NK-92 treated with Interleukin-12 subunit alpha and Interleukin-12 subunit beta, amount 100 ng/mL, for 24 hours (cell line): ENCODE results near the gene DCLK2.

Experiments
- DNase-seq: peaks from one replicate; lab custom pipeline; 2025; lab: John Stamatoyannopoulos, UW

Gene DCLK2

DNA sequence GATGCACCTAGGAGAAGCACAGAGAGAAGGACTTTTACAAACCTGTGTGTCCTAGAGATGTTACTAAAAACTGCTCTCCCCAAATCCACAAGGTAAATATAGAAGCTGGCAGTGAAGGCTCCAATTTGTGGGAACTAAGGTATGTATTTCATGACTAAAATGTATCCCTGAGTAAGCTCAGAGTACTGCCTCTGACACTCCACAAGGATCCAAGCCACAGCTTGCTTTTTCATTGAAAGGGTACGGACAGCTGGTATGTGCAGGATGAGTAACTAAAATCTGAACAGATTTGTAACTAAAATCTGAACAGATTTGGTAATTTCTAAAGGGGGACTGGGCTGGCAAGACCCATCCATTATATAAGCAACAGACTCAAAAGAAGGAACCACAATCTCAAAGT lies 187.6 kb downstream of the DCLK2 start:
- no peak for DNase-seq

DNA sequence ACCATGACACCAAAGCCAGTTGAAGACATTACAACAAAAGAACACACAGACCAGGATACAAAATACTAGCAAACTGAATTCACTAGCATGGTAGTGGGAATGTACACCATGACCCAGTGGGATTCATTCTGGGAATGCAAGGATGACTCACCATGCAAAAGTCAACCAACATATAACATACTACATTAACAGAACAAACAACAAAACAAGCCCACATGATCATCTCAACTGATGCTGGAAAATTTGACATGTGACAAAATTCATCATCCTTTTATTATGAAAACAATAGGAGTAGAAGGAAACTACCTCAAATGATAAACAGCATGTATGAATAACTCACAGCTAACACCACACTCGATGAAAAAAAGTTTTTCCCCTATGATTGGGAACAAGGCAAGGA lies 190.2 kb downstream of the DCLK2 start:
- no peak for DNase-seq

GRCh38 chr4:150278206-150278605 lies 200.0 kb downstream of the DCLK2 start:
- no peak for DNase-seq

DNA sequence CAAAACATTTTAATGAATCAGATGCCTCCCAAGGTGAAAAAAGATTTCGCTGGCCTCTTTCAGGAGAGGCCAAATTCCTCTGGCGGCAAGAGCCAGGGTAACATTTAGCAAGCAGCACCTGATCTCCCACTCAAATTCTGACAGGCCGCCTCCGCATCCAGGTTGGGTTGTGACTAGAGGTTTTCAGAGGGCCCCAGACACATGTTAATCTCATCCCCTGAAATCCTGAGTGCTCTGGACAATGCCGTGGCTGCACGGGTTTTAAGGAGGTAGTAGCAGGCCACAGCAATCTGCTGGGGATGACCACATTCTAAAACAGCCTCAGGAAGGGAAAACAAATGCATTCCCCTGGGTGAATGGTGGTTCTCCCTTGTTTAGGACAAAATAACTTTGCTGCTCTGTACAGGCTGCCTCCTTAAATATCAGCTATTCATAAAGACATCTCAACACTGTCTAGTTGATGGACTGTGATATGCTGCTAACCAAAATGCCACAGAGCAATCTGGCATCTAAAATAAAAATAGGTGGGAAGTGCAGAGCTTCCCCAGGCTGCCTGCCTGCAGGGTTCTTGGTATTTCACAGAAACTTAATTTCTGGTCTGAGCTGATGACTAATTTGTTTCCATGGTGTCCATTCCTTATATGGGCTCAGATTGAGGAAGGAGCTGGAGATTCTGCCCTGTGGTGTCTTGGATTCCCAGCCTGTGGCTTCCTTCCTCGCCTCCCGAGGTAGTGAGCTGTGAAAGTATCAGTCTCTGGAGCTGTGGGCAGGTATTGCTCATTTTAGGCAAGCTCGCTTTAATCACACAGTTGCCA lies 202.0 kb downstream of the DCLK2 start:
- DNase-seq = no peak

DNA sequence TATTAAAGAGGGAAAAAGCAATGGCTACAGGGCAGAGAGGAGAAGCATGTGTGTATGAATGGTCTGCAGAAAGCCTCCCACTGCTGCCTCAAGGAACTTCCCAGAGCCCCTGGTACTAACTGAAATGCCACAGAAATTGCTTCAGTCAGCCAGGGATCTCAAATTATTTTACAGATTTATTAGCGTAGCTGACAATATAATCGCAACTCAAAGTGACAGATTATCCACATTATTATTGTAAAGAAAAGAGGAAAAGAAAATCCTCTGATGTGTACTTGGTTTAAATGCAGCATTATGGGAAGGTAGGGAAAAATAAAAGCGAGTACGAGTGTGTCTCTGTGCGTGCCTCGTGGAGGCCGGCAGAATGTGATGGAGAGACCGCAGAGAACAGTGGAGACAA lies 202.7 kb downstream of the DCLK2 start:
- no peak for DNase-seq

DNA sequence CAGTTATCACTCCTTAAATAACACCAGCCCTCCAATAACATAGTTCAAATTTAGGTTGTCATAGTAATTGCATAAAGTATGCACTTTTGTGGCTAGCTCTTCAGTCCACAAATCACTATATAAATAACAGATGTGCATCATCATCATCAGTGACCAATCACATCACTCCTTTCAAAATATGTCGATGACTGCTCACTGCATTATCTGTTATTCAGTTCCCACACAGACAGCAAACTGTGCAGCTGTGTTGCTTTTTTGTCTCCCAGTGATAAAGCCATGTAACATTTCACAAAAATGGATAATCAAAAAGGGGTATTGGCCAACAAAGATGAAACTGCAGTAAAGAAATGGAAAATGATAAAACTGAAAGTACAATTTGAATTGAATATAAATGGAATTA lies 205.4 kb downstream of the DCLK2 start:
- no peak for DNase-seq

GRCh38 chr4:150286656-150287055 lies 208.4 kb downstream of the DCLK2 start:
- no peak for DNase-seq

DNA sequence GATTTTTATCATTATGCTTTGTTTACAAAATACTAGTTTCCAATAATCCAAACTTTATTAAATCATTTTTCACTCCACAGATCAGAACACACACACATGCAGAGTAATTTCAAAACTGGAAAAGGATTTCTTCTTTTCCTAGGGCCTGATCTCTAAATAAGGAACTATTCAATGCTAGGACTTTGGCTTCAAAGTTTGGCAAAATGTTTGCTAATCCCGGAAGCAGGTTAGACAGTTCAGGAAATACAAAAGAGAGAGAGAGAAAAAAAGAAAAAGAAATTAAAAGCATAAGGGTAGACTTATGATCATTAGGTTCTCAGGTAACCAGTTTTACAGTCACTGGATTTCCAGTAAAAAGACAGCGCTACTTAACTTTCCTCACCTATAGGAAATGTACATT lies 211.0 kb downstream of the DCLK2 start:
- DNase-seq = no peak

- no peak for DNase-seq
These were observed 211.6 kb downstream of the DCLK2 start for GRCh38 chr4:150289881-150290280.

- no peak for DNase-seq
These were observed 219.7 kb downstream of the DCLK2 start for GRCh38 chr4:150297861-150298474.

DNA sequence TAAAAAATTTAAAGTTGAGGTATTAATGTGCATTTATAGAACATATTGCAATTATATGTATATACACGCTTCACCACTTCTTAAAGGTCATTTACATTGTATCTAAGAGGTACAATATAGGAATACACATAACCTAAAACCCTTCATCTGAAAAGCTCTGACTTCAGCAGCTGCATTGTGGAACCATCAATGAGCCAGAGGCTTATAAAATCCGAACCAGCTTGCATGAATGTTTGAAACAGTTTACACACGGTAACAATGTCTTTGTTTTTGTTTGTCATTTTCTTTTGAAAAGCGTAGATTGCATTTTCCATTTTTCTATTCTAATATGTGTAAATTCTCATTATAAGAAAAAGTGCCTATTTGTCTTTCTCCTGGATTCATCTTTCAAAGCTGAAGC lies 221.6 kb downstream of the DCLK2 start:
- no peak for DNase-seq

GRCh38 chr4:150302553-150302952 lies 224.3 kb downstream of the DCLK2 start:
- DNase-seq = no peak

GRCh38 chr4:150305995-150306394 lies 227.8 kb downstream of the DCLK2 start:
- no peak for DNase-seq

GRCh38 chr4:150306719-150307118 lies 228.5 kb downstream of the DCLK2 start:
- no peak for DNase-seq
